GM06990 (cell line): ENCODE data around the gene SLC2A13.
"Not testable (repeated sequence)": the region's sequence is repeated elsewhere in the genome, so short reads cannot be mapped to it uniquely, and the experiment has no call there.

Experiments
- DNase-seq: peaks from one replicate; pipeline ENCODE4 v3.0.0-alpha.2; 2011; ENCODE audit not compliant: insufficient read length; ENCODE audit errors: extremely low read depth
- H3K27me3 ChIP-seq: replicated peaks from 2 replicates; pipeline ENCODE4 v1.6.0; 2011; ENCODE audit warnings: low read length; ENCODE audit not compliant: control insufficient read depth, insufficient read depth
- H3K36me3 ChIP-seq: 2 replicates; pipeline ENCODE4 v1.5.1; 2011; ENCODE audit warnings: low read length; ENCODE audit not compliant: control insufficient read depth, insufficient read depth
- H3K4me3 ChIP-seq: replicated peaks from 2 replicates; pipeline ENCODE4 v1.5.1; 2011; ENCODE audit warnings: low read depth, mild to moderate bottlenecking, control low read depth, low read length
- CTCF ChIP-seq: IDR thresholded peaks from 2 replicates; pipeline ENCODE4 v1.5.1; 2011; ENCODE audit warnings: low read length, control low read depth, mild to moderate bottlenecking, inconsistent platforms; ENCODE audit not compliant: insufficient read depth, poor library complexity, severe bottlenecking

SLC2A13 gene

DNA sequence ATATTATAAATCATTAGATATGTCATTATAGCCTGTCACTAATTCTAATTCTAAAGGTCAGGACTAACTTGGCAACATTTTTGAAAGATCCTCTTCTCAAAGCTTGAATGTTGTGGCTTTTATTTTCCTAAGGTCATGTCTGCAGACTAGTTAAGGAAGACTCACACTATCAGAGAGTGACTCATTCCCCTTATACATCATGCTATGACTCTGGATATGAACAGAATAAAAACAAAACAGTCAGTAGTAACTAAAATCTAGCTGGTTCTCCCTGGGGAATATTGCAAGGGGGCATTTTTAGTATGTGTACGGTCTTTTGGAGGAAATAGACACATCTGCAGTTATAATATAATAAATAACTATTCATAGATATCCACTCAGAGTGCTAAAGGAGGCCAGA lies 170.6 kb downstream of the SLC2A13 start:
- no peaks in the 10 kb centered on the region for H3K36me3 ChIP-seq
- no peak overlapping the region for H3K4me3 ChIP-seq
- DNase-seq = no peak
- H3K27me3 ChIP-seq = no peaks in the 10 kb centered on the region
- no peak for TF ChIP-seq CTCF

GRCh38 chr12:39931857-39932256 lies 174.0 kb downstream of the SLC2A13 start:
- DNase-seq = no peak

DNA sequence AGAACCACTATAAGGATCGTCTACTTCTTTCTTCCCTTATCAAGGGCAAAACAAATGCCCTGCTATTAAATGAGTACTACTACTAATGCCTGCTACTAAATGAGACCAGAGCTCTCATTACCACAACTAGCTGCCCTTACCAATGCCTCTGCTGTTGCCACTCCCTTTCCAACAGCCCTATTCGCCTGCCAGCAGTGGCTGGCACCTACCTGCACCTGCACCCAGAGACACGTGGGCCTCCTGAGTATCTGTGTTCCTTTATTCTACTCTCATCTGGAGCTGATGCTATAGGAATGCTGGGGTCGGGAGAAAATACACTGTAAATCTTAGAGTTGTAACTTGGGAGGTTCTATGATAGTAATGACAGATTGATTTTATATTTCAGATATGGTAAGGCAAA lies 174.7 kb downstream of the SLC2A13 start:
- Histone ChIP-seq H3K36me3 (no peaks in the 10 kb centered on the region), H3K27me3 (no peaks in the 10 kb centered on the region), H3K4me3 (no peak overlapping the region)
- no peak for DNase-seq
- TF ChIP-seq CTCF = no peak

More at GRCh38 chr12:39931857-39932256, 174.0 kb downstream of the SLC2A13 start:
- no peaks in the 10 kb centered on the region for H3K36me3 ChIP-seq
- H3K27me3 ChIP-seq = no peaks in the 10 kb centered on the region
- TF ChIP-seq CTCF = no peak
- no peak overlapping the region for H3K4me3 ChIP-seq

GRCh38 chr12:39930101-39930500 lies 175.8 kb downstream of the SLC2A13 start:
- DNase-seq = no peak
- no peaks in the 10 kb centered on the region for H3K27me3 ChIP-seq
- H3K4me3 ChIP-seq = no peak overlapping the region
- no peak for TF ChIP-seq CTCF
- no peaks in the 10 kb centered on the region for H3K36me3 ChIP-seq

DNA sequence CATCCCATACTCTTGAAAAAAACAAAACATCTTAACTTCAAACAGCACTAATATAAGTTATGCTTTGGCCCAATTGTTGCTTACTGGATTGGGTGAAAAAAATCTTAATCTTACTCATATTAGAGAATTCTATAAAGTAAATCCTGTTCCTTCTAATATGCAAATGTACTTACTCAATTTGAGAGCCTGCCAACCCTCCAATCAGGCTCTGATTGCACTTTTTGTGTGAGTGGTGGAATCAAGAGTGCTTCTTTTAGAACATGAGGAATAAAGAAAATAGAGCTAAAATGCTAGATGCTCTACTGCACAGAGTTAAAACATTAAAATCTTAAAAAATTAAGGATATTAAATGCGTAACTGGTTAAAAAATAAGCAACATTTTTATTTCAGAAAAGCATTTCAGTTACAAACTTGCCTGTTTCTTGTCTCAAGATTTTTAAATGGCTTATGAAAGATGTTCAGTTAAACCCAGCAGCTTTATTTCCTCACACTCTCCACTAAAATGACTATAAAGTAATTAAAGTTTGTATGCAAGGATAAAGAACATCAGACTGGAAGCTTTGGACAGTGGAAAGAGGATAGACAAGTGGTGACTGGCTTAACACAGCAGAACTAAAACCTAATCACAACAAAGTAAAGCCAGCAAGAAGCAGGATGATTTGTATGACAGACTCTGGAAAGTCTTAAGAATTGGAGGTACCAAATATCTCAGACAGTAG lies 177.5 kb downstream of the SLC2A13 start:
- Histone ChIP-seq H3K27me3 (no peaks in the 10 kb centered on the region), H3K4me3 (no peak overlapping the region), H3K36me3 (no peaks in the 10 kb centered on the region)
- no peak for DNase-seq
- no peak for TF ChIP-seq CTCF

GRCh38 chr12:39923364-39923763 lies 182.5 kb downstream of the SLC2A13 start:
- Histone ChIP-seq H3K36me3 (no peaks in the 10 kb centered on the region), H3K4me3 (no peak overlapping the region), H3K27me3 (no peaks in the 10 kb centered on the region)
- TF ChIP-seq CTCF = no peak
- no peak for DNase-seq

DNA sequence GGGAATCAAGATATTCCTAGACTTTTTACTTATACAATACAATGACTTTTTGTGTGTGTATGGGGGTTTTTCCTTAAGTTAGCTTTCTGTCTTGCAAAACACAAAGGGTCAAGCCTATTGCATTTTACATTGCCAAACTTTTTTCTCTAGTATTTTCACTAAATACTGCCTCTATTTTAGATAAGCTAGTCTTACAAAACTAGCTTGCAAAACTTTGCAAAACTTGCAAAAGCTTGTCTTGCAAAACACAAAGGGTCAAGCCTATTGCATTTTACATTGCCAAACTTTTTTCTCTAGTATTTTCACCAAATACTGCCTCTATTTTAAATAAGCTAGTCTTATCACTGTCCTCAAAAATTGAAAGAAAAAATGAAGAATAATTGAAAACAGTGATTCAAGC lies 183.3 kb downstream of the SLC2A13 start:
- H3K27me3 ChIP-seq, H3K36me3 ChIP-seq, H3K4me3 ChIP-seq, DNase-seq: not testable (repeated sequence)
